ENCODE results near the gene TCTA. TPM values are rescaled to one million over a fixed set of nuclear protein-coding genes. Genes with fewer than 3 reads are reported as not detected.

The TCTA gene
- total and polyA plus RNA-seq, 4 donors = 15.8 to 49.0 (median 30.1) TPM

GRCh38 chr3:49406571-49407565 lies 5.4 kb upstream of the TCTA start:
- Histone ChIP-seq H3K27ac (ENCODE audit: low read depth in 1 of 2, low read length in 1 of 2) (peak overlapping the region in 1 of 2 donors; percentile 67), H3K9me3 (ENCODE audit: control insufficient read depth in 4 of 4, insufficient read depth in 3 of 4, low read length in 3 of 4) (no peaks in the 10 kb centered on the region), H3K36me3 (ENCODE audit: control insufficient read depth in 4 of 4, insufficient read depth in 4 of 4, low read length in 4 of 4) (peaks cover 0 to 4% (median 3%) of the 10 kb centered on the region in 4 donors), H3K4me3 (no peak overlapping the region), H3K9ac (ENCODE audit: insufficient read depth in 1 of 2, low read length in 2 of 2) (peak overlapping the region in 1 of 2 donors; percentile 23), H3K27me3 (ENCODE audit: control insufficient read depth in 3 of 3, insufficient read depth in 3 of 3, low read length in 2 of 3) (no peaks in the 10 kb centered on the region), H3K4me1 (ENCODE audit: control insufficient read depth in 5 of 5, insufficient read depth in 5 of 5, low read length in 5 of 5) (peaks cover 6 to 18% (median 12%) of the 10 kb centered on the region in 5 donors)
- ATAC-seq (ENCODE audit: insufficient read depth, low FRiP score) (no peak), DNase-seq (no peak)
- no peak for TF ChIP-seq CTCF (IDR thresholded peaks at IDR 0.05; ENCODE audit: control extremely low read depth, extremely low read depth)
- 48 to 51% methylated on average over 17 of the region's 17 CpGs for WGBS, 2 donors

DNA sequence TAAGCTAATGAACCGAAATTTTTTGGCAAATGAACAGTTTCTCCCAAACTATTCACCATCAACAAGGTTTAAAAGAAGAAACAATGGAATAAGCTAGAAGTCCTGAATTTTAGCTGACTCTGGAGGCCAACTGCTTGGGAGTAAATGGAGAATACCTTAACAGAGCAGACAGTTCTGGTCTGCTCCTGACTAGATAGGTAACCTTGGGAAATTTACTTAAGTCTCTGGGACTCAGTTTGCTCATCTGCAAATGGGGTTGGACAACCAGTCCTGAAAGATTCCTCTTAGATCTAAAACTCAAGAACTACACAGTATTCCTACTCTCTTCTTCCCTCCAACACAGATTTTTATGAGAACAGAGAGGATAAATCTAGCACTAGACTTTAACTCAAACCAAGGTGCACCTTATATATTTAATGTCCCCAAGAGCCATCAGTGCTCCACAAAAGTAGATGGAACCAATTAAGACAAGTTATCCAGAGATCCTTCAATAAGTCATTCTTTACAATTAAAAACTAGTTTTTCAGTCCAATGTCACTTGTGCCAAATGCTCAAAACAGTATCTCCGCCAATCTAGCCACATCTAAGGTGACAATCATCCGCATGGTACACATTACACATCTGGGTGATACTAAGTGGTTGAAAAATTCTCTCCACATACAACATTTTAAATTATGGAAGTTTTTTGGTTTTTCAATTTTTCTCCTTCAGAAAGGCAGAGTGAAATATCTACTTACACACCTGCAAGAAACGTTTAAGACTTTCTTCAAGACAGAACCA lies 2.0 kb upstream of the TCTA start:
- ATAC-seq (ENCODE audit: insufficient read depth, low FRiP score) = no peak
- Histone ChIP-seq H3K27ac (ENCODE audit: low read depth in 1 of 2, low read length in 1 of 2) (peak overlapping the region; percentile 41 to 100), H3K9me3 (ENCODE audit: control insufficient read depth in 4 of 4, insufficient read depth in 3 of 4, low read length in 3 of 4) (no peaks in the 10 kb centered on the region), H3K36me3 (ENCODE audit: control insufficient read depth in 4 of 4, insufficient read depth in 4 of 4, low read length in 4 of 4) (peaks cover 0 to 6% (median 3%) of the 10 kb centered on the region in 4 donors), H3K4me3 (peak overlapping the region; percentile 10), H3K4me1 (ENCODE audit: control insufficient read depth in 5 of 5, insufficient read depth in 5 of 5, low read length in 5 of 5) (peaks cover 13 to 25% (median 19%) of the 10 kb centered on the region in 5 donors), H3K27me3 (ENCODE audit: control insufficient read depth in 3 of 3, insufficient read depth in 3 of 3, low read length in 2 of 3) (no peaks in the 10 kb centered on the region), H3K9ac (ENCODE audit: insufficient read depth in 1 of 2, low read length in 2 of 2) (peak overlapping the region; percentile 52 to 72)
- no peak for TF ChIP-seq CTCF (IDR thresholded peaks at IDR 0.05; ENCODE audit: control extremely low read depth, extremely low read depth)
- DNase-seq = no peak
- WGBS, 2 donors = 18 to 40% methylated on average over 4 of the region's 4 CpGs

DNA sequence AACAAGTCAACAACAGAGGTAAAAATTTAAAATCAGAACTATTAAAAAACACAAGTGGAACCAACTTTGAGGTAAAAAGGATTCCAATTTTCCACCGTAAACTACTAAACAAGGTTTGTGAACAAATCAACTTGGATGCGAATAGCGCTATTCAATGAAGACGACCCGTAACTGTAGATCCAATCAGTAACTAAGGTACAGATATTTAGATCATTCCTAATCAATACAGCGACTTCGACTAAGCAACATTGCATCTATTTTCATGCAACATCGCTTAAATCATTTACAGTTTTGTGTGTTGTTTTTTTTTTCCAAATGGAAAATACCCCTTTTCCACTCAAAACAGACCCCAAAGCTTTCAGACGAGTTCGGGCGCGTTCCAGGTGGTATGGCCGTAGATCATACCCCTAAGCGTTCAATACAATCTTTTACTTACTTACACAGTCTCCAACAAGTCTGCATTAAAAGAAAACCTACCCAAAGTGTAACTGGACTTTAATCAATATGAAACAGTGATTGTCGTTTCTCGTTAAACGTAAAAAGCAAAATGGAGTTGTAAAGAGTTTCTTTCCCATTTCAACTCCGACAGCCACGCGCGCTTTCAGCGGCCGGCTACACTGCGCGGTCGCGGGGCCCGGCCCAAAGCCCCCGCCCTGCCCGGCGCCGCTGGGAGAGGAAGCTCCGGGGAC lies 1.2 kb upstream of the TCTA start:
- Histone ChIP-seq H3K36me3 (ENCODE audit: control insufficient read depth in 4 of 4, insufficient read depth in 4 of 4, low read length in 4 of 4) (peaks cover 0 to 6% (median 4%) of the 10 kb centered on the region in 4 donors), H3K9ac (ENCODE audit: insufficient read depth in 1 of 2, low read length in 2 of 2) (peak overlapping the region; percentile 52 to 72), H3K4me3 (peak overlapping the region; percentile 86), H3K4me1 (ENCODE audit: control insufficient read depth in 5 of 5, insufficient read depth in 5 of 5, low read length in 5 of 5) (peaks cover 13 to 27% (median 21%) of the 10 kb centered on the region in 5 donors), H3K27ac (ENCODE audit: low read depth in 1 of 2, low read length in 1 of 2) (peak overlapping the region; percentile 94 to 100), H3K9me3 (ENCODE audit: control insufficient read depth in 4 of 4, insufficient read depth in 3 of 4, low read length in 3 of 4) (no peaks in the 10 kb centered on the region), H3K27me3 (ENCODE audit: control insufficient read depth in 3 of 3, insufficient read depth in 3 of 3, low read length in 2 of 3) (no peaks in the 10 kb centered on the region)
- DNase-seq (peak in 1 of 3 donors; percentile 40), ATAC-seq (ENCODE audit: insufficient read depth, low FRiP score) (no peak)
- 0 to 1% methylated on average over 33 of the region's 33 CpGs for WGBS, 2 donors
- no peak for TF ChIP-seq CTCF (IDR thresholded peaks at IDR 0.05; ENCODE audit: control extremely low read depth, extremely low read depth)

Measured in lung (tissue), 12 donors.